ENCODE results near the gene CMIP.

Gene CMIP

DNA sequence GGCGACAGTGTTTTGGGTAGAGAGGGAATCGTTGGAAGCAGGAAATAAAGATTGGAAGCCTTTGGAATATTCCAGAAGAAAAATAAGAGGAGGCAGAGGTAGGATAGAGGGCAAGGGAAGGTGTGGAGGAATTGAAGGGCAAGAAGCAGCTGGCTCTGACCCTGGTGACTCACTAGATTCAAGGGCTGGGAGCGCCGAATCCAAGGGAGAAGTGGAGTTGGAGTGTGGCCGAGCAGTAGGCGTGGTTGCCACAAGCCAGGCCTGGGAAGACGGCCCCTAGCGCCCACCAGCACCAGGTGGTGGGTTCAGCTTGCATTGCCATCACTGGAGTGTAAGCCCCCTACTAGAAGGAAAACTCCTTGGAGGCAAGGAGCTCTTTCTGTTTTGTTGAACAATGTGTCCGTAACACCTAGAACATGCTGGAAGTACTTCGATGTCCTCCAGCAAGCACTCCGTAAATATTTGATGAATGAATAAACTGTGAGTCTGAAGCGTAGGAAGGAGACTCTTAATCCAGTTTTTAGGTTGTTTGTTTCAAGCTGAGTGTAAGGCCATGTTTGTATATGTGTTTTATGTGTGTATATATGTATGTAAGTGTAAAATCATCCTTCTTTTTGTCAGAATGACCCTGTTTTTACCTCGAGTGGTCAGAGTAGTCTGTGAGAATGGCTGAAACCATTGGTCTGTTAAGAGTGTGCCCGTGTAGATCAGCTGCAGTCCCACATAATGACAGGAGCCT, 139.5 kb downstream of the CMIP start:
- no peaks in the 10 kb centered on the region for H3K27me3 ChIP-seq
- TF ChIP-seq, protein P1, sequence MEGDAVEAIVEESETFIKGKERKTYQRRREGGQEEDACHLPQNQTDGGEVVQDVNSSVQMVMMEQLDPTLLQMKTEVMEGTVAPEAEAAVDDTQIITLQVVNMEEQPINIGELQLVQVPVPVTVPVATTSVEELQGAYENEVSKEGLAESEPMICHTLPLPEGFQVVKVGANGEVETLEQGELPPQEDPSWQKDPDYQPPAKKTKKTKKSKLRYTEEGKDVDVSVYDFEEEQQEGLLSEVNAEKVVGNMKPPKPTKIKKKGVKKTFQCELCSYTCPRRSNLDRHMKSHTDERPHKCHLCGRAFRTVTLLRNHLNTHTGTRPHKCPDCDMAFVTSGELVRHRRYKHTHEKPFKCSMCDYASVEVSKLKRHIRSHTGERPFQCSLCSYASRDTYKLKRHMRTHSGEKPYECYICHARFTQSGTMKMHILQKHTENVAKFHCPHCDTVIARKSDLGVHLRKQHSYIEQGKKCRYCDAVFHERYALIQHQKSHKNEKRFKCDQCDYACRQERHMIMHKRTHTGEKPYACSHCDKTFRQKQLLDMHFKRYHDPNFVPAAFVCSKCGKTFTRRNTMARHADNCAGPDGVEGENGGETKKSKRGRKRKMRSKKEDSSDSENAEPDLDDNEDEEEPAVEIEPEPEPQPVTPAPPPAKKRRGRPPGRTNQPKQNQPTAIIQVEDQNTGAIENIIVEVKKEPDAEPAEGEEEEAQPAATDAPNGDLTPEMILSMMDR (IDR thresholded peaks at IDR 0.05), result no peak
- H3K4me1 ChIP-seq (ENCODE audit: control insufficient read depth in 1 of 2, insufficient read depth in 1 of 2, low read depth in 1 of 2, low read length in 1 of 2), result no peaks in the 10 kb centered on the region
- no peak overlapping the region for H3K4me3 ChIP-seq (ENCODE audit: low read depth in 1 of 2, low read length in 1 of 2)
- H3K36me3 ChIP-seq, result peaks cover 21% of the 10 kb centered on the region
- no peak overlapping the region for H3K27ac ChIP-seq
- H3K9me3 ChIP-seq, result no peaks in the 10 kb centered on the region

DNA sequence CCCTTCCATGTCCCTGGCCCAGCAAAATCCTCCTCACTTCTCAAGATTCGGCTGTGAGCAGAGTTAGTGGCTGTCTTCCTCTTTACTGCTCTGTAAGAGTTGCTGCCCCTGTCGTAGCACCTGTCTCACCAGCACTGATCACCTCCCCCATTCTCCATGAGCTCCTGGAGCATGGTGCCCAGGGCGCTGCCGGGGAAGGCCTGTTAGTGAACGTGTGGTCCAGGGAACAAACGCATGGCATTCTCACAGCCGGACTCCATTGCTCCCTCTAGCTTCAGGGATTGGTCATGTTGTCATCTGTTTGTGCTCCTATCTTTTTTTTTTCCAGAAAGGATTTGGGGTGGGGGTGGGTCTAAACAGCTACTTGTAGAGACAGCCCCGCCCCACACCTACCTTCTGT, 141.2 kb downstream of the CMIP start:
- TF ChIP-seq, protein P1 (IDR thresholded peaks at IDR 0.05), result no peak
- peaks cover 24% of the 10 kb centered on the region for H3K36me3 ChIP-seq
- no peak overlapping the region for H3K27ac ChIP-seq
- H3K4me1 ChIP-seq (ENCODE audit: control insufficient read depth in 1 of 2, insufficient read depth in 1 of 2, low read depth in 1 of 2, low read length in 1 of 2), result no peaks in the 10 kb centered on the region
- H3K9me3 ChIP-seq, result no peaks in the 10 kb centered on the region
- H3K27me3 ChIP-seq, result no peaks in the 10 kb centered on the region
- H3K4me3 ChIP-seq (ENCODE audit: low read depth in 1 of 2, low read length in 1 of 2), result no peak overlapping the region

DNA sequence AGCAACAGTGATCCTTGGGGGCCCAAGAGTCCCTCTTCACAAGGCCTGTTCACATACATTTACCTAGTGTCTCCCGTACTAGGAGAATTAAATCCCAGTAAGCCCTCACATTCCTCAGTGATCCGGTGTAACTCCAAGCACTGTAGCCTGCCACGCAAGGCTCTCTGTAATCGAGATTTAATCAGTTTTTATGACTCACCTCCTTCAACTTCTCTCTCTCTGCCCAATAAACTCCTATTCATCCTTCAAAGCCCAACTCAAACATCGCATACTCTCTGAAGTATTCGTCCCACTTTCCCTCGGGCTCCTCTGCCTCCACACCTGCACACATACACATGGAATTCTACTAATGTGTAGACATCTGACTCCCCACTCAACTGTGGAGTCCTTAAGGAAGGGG, 141.8 kb downstream of the CMIP start:
- TF ChIP-seq, protein P1 (IDR thresholded peaks at IDR 0.05), result no peak

DNA sequence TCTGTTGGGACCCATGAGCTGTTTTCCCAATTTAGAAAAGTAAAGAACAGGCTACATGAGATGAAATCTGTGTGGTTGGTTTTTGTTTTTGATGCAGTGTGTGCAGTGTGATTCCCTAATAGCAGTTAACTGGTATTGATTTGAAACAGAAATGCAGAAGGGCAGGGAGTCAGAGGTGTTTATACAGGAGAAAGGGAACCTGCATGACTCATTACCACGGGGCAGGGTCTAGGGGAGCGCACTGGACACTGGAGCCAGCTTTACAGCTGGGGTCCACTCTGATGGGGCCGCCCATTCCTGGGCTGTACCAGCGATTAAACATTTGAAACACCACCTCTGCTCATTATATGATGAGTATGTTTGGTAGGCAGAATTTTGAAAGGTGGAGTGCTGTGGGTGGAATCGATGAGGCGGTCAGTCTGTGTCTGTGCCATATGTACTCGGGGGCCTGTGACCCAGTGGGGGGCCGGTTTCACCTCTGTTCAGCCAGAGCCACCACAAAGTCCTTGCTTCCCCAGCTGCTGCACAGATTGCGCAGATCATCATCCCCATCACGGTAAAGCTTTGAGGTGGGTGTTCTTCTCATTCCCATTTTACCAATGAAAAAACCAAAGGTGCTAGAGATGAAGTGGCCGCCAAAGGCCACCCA, 142.5 kb downstream of the CMIP start:
- H3K27ac ChIP-seq, result no peak overlapping the region
- H3K4me3 ChIP-seq (ENCODE audit: low read depth in 1 of 2, low read length in 1 of 2), result no peak overlapping the region
- no peaks in the 10 kb centered on the region for H3K27me3 ChIP-seq
- no peaks in the 10 kb centered on the region for H3K4me1 ChIP-seq (ENCODE audit: control insufficient read depth in 1 of 2, insufficient read depth in 1 of 2, low read depth in 1 of 2, low read length in 1 of 2)
- no peaks in the 10 kb centered on the region for H3K9me3 ChIP-seq
- TF ChIP-seq, protein P1 (IDR thresholded peaks at IDR 0.05), result no peak
- peaks cover 24% of the 10 kb centered on the region for H3K36me3 ChIP-seq

More for the DNA sequence above, 141.8 kb downstream of the CMIP start:
- no peak overlapping the region for H3K27ac ChIP-seq
- H3K9me3 ChIP-seq, result no peaks in the 10 kb centered on the region
- no peaks in the 10 kb centered on the region for H3K4me1 ChIP-seq (ENCODE audit: control insufficient read depth in 1 of 2, insufficient read depth in 1 of 2, low read depth in 1 of 2, low read length in 1 of 2)
- peaks cover 24% of the 10 kb centered on the region for H3K36me3 ChIP-seq
- no peaks in the 10 kb centered on the region for H3K27me3 ChIP-seq
- no peak overlapping the region for H3K4me3 ChIP-seq (ENCODE audit: low read depth in 1 of 2, low read length in 1 of 2)

DNA sequence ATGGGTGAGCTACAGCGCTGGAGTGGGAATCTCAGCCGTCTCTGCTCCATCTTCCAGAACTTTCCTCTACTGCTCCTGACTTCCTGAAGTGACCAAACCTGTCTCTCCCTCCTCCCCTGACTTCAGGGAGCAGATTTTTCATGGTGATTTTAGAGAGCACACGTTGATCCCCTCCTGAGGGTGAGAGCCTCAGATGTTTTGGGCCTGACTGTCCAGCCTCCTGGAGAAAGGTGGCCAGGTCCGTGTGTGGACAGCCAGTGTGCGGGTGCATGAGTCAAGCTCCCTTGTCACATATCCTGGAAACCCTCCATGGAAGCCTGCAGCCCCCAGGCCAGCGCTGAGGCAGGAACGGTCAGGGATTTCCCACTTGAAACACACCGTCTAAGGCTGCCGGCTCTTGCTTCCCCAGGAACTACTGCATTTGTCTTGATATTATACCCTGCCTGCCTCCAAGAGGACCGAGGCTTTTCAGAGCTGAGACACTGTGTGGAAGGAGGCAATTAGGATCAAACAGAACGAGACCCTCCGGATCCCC, 143.1 kb downstream of the CMIP start:
- no peaks in the 10 kb centered on the region for H3K9me3 ChIP-seq
- no peak overlapping the region for H3K4me3 ChIP-seq (ENCODE audit: low read depth in 1 of 2, low read length in 1 of 2)
- no peak overlapping the region for H3K27ac ChIP-seq
- no peaks in the 10 kb centered on the region for H3K27me3 ChIP-seq
- TF ChIP-seq, protein P1 (IDR thresholded peaks at IDR 0.05), result no peak
- H3K36me3 ChIP-seq, result peaks cover 21% of the 10 kb centered on the region
- no peaks in the 10 kb centered on the region for H3K4me1 ChIP-seq (ENCODE audit: control insufficient read depth in 1 of 2, insufficient read depth in 1 of 2, low read depth in 1 of 2, low read length in 1 of 2)
